C4-2B (cell line): ENCODE results near the gene MLLT3.

Experiments used
- CTCF ChIP-seq: fragments of 450-650 bp; conservative IDR thresholded peaks from 2 replicates; pipeline ENCODE4 v1.5.1; 2017; ENCODE audit warnings: mild to moderate bottlenecking
- ZFX ChIP-seq: fragments of 450-650 bp; IDR thresholded peaks from 2 replicates; pipeline ENCODE4 v1.6.1; 2017

- no peak for TF ChIP-seq CTCF
- TF ChIP-seq ZFX, result no peak
These were observed 218.0 kb downstream of the MLLT3 start for GRCh38 chr9:20404192-20404813.
